ENCODE data around the gene WIPF1. TPM values are rescaled to one million over a fixed set of nuclear protein-coding genes. Genes with fewer than 3 reads are reported as not detected.

The WIPF1 gene
- total and polyA plus RNA-seq, 8 donors, result 30.7 to 117 (median 33.4) TPM

DNA sequence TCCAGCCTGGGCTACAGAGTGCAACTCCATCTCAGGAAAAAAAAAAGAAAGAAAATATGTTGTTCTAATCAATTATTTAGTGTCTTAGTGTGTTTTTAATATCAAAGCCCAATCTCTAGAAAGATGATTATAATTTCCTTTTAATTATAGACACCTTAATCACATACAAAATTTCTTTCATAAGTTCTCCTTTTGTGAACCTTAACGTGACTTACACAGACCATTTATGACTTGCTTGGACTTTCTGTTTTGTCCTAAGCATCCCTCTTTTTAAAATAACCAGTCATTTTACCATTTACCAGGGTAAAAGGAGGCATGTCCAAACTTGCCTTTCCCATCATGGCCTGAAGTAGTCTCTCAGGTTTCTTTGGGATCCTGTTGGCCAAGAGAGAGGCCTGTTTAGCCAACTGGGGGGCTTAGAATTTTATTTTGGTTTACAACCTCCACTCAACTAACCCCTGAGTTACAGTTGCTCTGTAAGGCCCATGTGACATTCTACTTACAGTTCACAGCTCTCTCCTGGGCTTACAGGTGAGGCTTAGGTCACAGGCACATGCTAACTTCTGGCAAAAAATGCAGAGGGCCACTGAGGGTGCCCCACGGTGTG is 86.9 kb downstream of the WIPF1 start:
- Histone ChIP-seq H3K36me3 (no peaks in the 10 kb centered on the region), H3K27me3 (no peaks in the 10 kb centered on the region), H3K4me1 (no peaks in the 10 kb centered on the region), H3K9me3 (peaks cover 0 to 32% of the 10 kb centered on the region in 2 donors), H3K27ac (no peak overlapping the region), H3K4me3 (no peak overlapping the region)
- TF ChIP-seq, protein P1, sequence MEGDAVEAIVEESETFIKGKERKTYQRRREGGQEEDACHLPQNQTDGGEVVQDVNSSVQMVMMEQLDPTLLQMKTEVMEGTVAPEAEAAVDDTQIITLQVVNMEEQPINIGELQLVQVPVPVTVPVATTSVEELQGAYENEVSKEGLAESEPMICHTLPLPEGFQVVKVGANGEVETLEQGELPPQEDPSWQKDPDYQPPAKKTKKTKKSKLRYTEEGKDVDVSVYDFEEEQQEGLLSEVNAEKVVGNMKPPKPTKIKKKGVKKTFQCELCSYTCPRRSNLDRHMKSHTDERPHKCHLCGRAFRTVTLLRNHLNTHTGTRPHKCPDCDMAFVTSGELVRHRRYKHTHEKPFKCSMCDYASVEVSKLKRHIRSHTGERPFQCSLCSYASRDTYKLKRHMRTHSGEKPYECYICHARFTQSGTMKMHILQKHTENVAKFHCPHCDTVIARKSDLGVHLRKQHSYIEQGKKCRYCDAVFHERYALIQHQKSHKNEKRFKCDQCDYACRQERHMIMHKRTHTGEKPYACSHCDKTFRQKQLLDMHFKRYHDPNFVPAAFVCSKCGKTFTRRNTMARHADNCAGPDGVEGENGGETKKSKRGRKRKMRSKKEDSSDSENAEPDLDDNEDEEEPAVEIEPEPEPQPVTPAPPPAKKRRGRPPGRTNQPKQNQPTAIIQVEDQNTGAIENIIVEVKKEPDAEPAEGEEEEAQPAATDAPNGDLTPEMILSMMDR (IDR thresholded peaks at IDR 0.05), result no peak
- ATAC-seq (no peak), DNase-seq (no peak)
- intact Hi-C loops (cut with DNase I), result no loop called here

Other genes with a start within 250 kb of the WIPF1 start
- gene SCRN3, start 202.1 kb downstream of the WIPF1 start, total RNA-seq, result 10 to 100 TPM; 22.6 to 31.9 TPM
- 10 to 100 TPM; 30.2 to 36.0 (median 32.3) TPM for gene SCRN3, start 202.1 kb downstream of the WIPF1 start, polyA plus RNA-seq (ENCODE audit: insufficient read length in 6 of 6)
- gene GPR155, start 110.8 kb downstream of the WIPF1 start, total RNA-seq, result 1 to 10 TPM; 3.6 to 6.9 TPM
- 1 to 10 TPM; 3.1 to 4.6 (median 4.0) TPM for gene GPR155, start 110.8 kb downstream of the WIPF1 start, polyA plus RNA-seq (ENCODE audit: insufficient read length in 6 of 6)
- gene CHRNA1, start 166.7 kb upstream of the WIPF1 start, total RNA-seq, result not detected
- under 1 TPM; 0.14 to 0.61 (median 0.28) TPM for gene CHRNA1, start 166.7 kb upstream of the WIPF1 start, polyA plus RNA-seq (ENCODE audit: insufficient read length in 6 of 6)